Measurements from ENCODE around the gene RASD1. TPM values are rescaled to one million over a fixed set of nuclear protein-coding genes. Genes with fewer than 3 reads are reported as not detected.

Gene RASD1
- total RNA-seq, 1 experiment from 2014 or later = 59.0 TPM

- intact Hi-C loops (cut with micrococcal nuclease) = loop anchor here (10.0 kb wide), 1 partner anchor 78 kb away; no protein-coding TSS in a partner anchor
- no peaks in the 10 kb centered on the region for H3K9me3 ChIP-seq (ENCODE audit: low read length)
- H3K4me2 ChIP-seq (ENCODE audit: low read length) = no peak overlapping the region
- no peak overlapping the region for H3K9ac ChIP-seq (ENCODE audit: low read length)
- peaks cover 12% of the 10 kb centered on the region; the same call in 1 of the 2 replicates for H4K20me1 ChIP-seq (ENCODE audit: low read length)
- no peak overlapping the region for H3K27ac ChIP-seq (ENCODE audit: low read length)
- no peak overlapping the region for H2AFZ ChIP-seq (ENCODE audit: low read length)
- ChIA-PET CTCF (no interaction called here), POLR2A (ENCODE audit: unreplicated experiment) (no interaction called here)
- peaks cover 32% of the 10 kb centered on the region; the same call in 1 of the 2 replicates for H3K36me3 ChIP-seq (ENCODE audit: low read depth, low read length)
- no peaks in the 10 kb centered on the region for H3F3A ChIP-seq (ENCODE audit: low read length, unreplicated experiment)
- no peak for ATAC-seq
- H3K27me3 ChIP-seq (ENCODE audit: low read length) = no peaks in the 10 kb centered on the region
- TF ChIP-seq EZH2phosphoT487 (IDR thresholded peaks at IDR 0.05; ENCODE audit: borderline replicate concordance, low read length) = no peak
- TF ChIP-seq EZH2 (IDR thresholded peaks at IDR 0.05; ENCODE audit: low read length, unreplicated experiment) = no peak
- no peak for TF ChIP-seq CTCF (conservative IDR thresholded peaks at IDR 0.05; ENCODE audit: low read depth, low read length)
- H3K4me3 ChIP-seq (ENCODE audit: low read length) = no peak overlapping the region
- no peaks in the 10 kb centered on the region for H3K9me2 ChIP-seq (replicated peaks; ENCODE audit: low read length)
- no TSS peak for BruUV-seq (replicated peaks)
- H3K79me2 ChIP-seq (ENCODE audit: low read length) = peaks cover 5% of the 10 kb centered on the region; the same call in 1 of the 2 replicates
- no peak for DNase-seq
- peaks cover 17% of the 10 kb centered on the region for H3K4me1 ChIP-seq (ENCODE audit: insufficient read depth, low read length)
Observed at GRCh38 chr17:17492571-17492970, 3.6 kb downstream of the RASD1 start.

- peaks cover 34% of the 10 kb centered on the region; the same call in 1 of the 2 replicates for H3K36me3 ChIP-seq (ENCODE audit: low read depth, low read length)
- POLR2A ChIA-PET (ENCODE audit: unreplicated experiment) = no interaction called here
Observed at GRCh38 chr17:17492085-17492484, 4.1 kb downstream of the RASD1 start.

More at GRCh38 chr17:17492085-17492484, 4.1 kb downstream of the RASD1 start:
- BruUV-seq (replicated peaks) = no TSS peak
- H3K9me2 ChIP-seq (replicated peaks; ENCODE audit: low read length) = no peaks in the 10 kb centered on the region
- TF ChIP-seq EZH2 (IDR thresholded peaks at IDR 0.05; ENCODE audit: low read length, unreplicated experiment) (no peak), CTCF (conservative IDR thresholded peaks at IDR 0.05; ENCODE audit: low read depth, low read length) (no peak), EZH2phosphoT487 (IDR thresholded peaks at IDR 0.05; ENCODE audit: borderline replicate concordance, low read length) (no peak)
- no peak overlapping the region for H3K27ac ChIP-seq (ENCODE audit: low read length)
- H4K20me1 ChIP-seq (ENCODE audit: low read length) = peaks cover 12% of the 10 kb centered on the region; the same call in 1 of the 2 replicates
- no peaks in the 10 kb centered on the region for H3F3A ChIP-seq (ENCODE audit: low read length, unreplicated experiment)
- no peaks in the 10 kb centered on the region for H3K9me3 ChIP-seq (ENCODE audit: low read length)
- no peak overlapping the region for H3K9ac ChIP-seq (ENCODE audit: low read length)
- peaks cover 17% of the 10 kb centered on the region for H3K4me1 ChIP-seq (ENCODE audit: insufficient read depth, low read length)
- H3K4me3 ChIP-seq (ENCODE audit: low read length) = no peak overlapping the region
- CTCF ChIA-PET = no interaction called here
- intact Hi-C loops (cut with micrococcal nuclease) = loop anchor here (10.0 kb wide), 1 partner anchor 77 kb away; no protein-coding TSS in a partner anchor
- peaks cover 6% of the 10 kb centered on the region; the same call in 1 of the 2 replicates for H3K79me2 ChIP-seq (ENCODE audit: low read length)
- H3K27me3 ChIP-seq (ENCODE audit: low read length) = no peaks in the 10 kb centered on the region
- no peak for DNase-seq
- H3K4me2 ChIP-seq (ENCODE audit: low read length) = no peak overlapping the region
- ATAC-seq = no peak
- no peak overlapping the region for H2AFZ ChIP-seq (ENCODE audit: low read length)
